HCT116 (cell line): ENCODE data around the gene MAOB. TPM values are rescaled to one million over a fixed set of nuclear protein-coding genes. Genes with fewer than 3 reads are reported as not detected.
A peak's percentile ranks its signal among the peaks of the same experiment; 100 is the strongest.

ENCODE experiments used
- ATAC-seq: fragments of 200-7000 bp; cut with Tn5 transposase; 2 replicates; pipeline ENCODE4 v1.9.1; 2020; ENCODE audit warnings: mild to moderate bottlenecking, moderate library complexity
- BruUV-seq: library from RNA; stranded (reverse); fragments of 400-500 nt; replicated peaks from 2 replicates; lab custom pipeline; 2021; lab: Mats Ljungman, UMichigan
- CTCF ChIA-PET: fragments of 300-600 bp; sonication (Branson Sonifier 250); formaldehyde crosslinking; loops from one replicate; lab custom pipeline; 2021; ENCODE audit warnings: antibody characterized with exemption; lab: Charles Lee
- POLR2A ChIA-PET: fragments of 300-600, 350-600 bp; sonication (Branson Sonifier 250); formaldehyde crosslinking; loops from one replicate; lab custom pipeline; 2021; ENCODE audit warnings: antibody characterized with exemption; lab: Charles Lee
- RAD21 ChIA-PET, 2 experiments: fragments of 300-600 bp; sonication (Branson Sonifier 250); formaldehyde crosslinking; loops; one replicate each; lab custom pipeline; 2023; ENCODE audit warnings: low total read pairs in 2 of 2; ENCODE audit not compliant: uncharacterized antibody in 2 of 2, unreplicated experiment in 2 of 2, low non-redundant PET in 1 of 2; lab: Charles Lee
- DNase-seq: peaks from one replicate; pipeline ENCODE4 v3.0.0-alpha.2; 2010; ENCODE audit warnings: low read depth, low spot score
- H2AFZ ChIP-seq: fragments of 200-600 bp; shearing (Covaris generic), sonication (generic); 2 replicates; pipeline ENCODE4 v1.6.1; 2017; ENCODE audit warnings: low read depth, mixed run types, mixed read lengths, antibody characterized with exemption, low read length; ENCODE audit not compliant: poor library complexity, severe bottlenecking
- H3K27ac ChIP-seq: 2 replicates; pipeline ENCODE4 v1.5.1; 2012; ENCODE audit warnings: low read depth, low read length
- H3K27me3 ChIP-seq: fragments of 200-600 bp; sonication (generic); 2 replicates; pipeline ENCODE4 v1.6.1; 2016; ENCODE audit warnings: mixed run types, low read length, mixed read lengths; ENCODE audit not compliant: insufficient read depth
- H3K36me3 ChIP-seq, 2 experiments: fragments of 200-500 bp in 1 of 2; fragments of 200-600 bp in 1 of 2; sonication (Bioruptor generic) in 1 of 2; sonication (generic) in 1 of 2; 2 replicates each; pipeline versions ENCODE4 v1.5.1 to v1.6.1; 2014 to 2016; ENCODE audit warnings: low read length in 2 of 2, inconsistent platforms in 1 of 2, mixed read lengths in 1 of 2, mixed run types in 1 of 2; ENCODE audit not compliant: insufficient read depth in 2 of 2, control insufficient read depth in 1 of 2
- H3K4me1 ChIP-seq, 2 experiments: fragments of 200-600 bp in 1 of 2; sonication (generic) in 1 of 2; 2 replicates each; pipeline versions ENCODE4 v1.5.1 to v1.6.1; 2012 to 2017; ENCODE audit warnings: low read length in 2 of 2, inconsistent platforms in 1 of 2, mild to moderate bottlenecking in 1 of 2, mixed read lengths in 1 of 2, mixed run types in 1 of 2, moderate library complexity in 1 of 2; ENCODE audit not compliant: insufficient read depth in 2 of 2, control insufficient read depth in 1 of 2
- H3K4me2 ChIP-seq: fragments of 200-600 bp; sonication (generic); 2 replicates; pipeline ENCODE4 v1.6.1; 2017; ENCODE audit warnings: mixed run types, low read length, mixed read lengths
- H3K4me3 ChIP-seq, 2 experiments: fragments of 200-600 bp in 1 of 2; sonication (generic) in 1 of 2; replicated peaks in 1 of 2; 2 replicates each; pipeline ENCODE4 v1.5.1; 2011 to 2016; ENCODE audit warnings: low read length in 2 of 2, control low read depth in 1 of 2, low read depth in 1 of 2, mild to moderate bottlenecking in 1 of 2, mixed read lengths in 1 of 2, mixed run types in 1 of 2
- H3K79me2 ChIP-seq: fragments of 200-600 bp; sonication (generic); 2 replicates; pipeline ENCODE4 v1.6.1; 2017; ENCODE audit warnings: mild to moderate bottlenecking, mixed run types, low read length, moderate library complexity, mixed read lengths; ENCODE audit not compliant: insufficient read depth
- H3K9ac ChIP-seq: fragments of 200-600 bp; sonication (generic); 2 replicates; pipeline ENCODE4 v1.6.1; 2016; ENCODE audit warnings: low read length, mixed read lengths
- H3K9me2 ChIP-seq: fragments of 200-600 bp; sonication (generic), shearing (Covaris generic); 2 replicates; pipeline ENCODE4 v1.6.1; 2017; ENCODE audit warnings: mixed run types, mild to moderate bottlenecking, moderate library complexity; ENCODE audit not compliant: insufficient read depth
- H3K9me3 ChIP-seq, 2 experiments: fragments of 200-500 bp in 1 of 2; fragments of 200-600 bp in 1 of 2; sonication (Bioruptor generic) in 1 of 2; sonication (generic) in 1 of 2; 2 replicates each; pipeline ENCODE4 v1.6.1; 2014 to 2017; ENCODE audit warnings: low read length in 2 of 2, mixed read lengths in 2 of 2, inconsistent platforms in 1 of 2, low read depth in 1 of 2, mild to moderate bottlenecking in 1 of 2, mixed run types in 1 of 2, moderate library complexity in 1 of 2; ENCODE audit not compliant: control insufficient read depth in 1 of 2, insufficient read depth in 1 of 2
- H4K20me1 ChIP-seq: fragments of 200-600 bp; sonication (generic), shearing (Covaris generic); 2 replicates; pipeline ENCODE4 v1.6.1; 2017; ENCODE audit warnings: mixed run types, mild to moderate bottlenecking, moderate library complexity; ENCODE audit not compliant: insufficient read depth
- CEBPB ChIP-seq: IDR thresholded peaks from 2 replicates; pipeline ENCODE4 v1.6.1; 2012; ENCODE audit warnings: low read depth
- FOSL1 ChIP-seq: IDR thresholded peaks from 2 replicates; pipeline ENCODE4 v1.6.1; 2012; ENCODE audit warnings: low read depth
- JUND ChIP-seq: IDR thresholded peaks from 2 replicates; pipeline ENCODE4 v1.6.1; 2012
- POLR2A ChIP-seq: IDR thresholded peaks from 2 replicates; pipeline ENCODE4 v1.7.0; 2011; ENCODE audit warnings: borderline replicate concordance; ENCODE audit not compliant: insufficient read depth, insufficient read length; ENCODE audit errors: extremely low read depth
- REST ChIP-seq: IDR thresholded peaks from 2 replicates; pipeline ENCODE4 v1.6.1; 2012; ENCODE audit warnings: low read depth
- SRF ChIP-seq: IDR thresholded peaks from 2 replicates; pipeline ENCODE4 v1.6.1; 2012; ENCODE audit warnings: low read depth
- YY1 ChIP-seq: IDR thresholded peaks from 2 replicates; pipeline ENCODE4 v1.6.1; 2011; ENCODE audit warnings: low read length, low read depth, moderate library complexity, mild to moderate bottlenecking; ENCODE audit not compliant: insufficient replicate concordance; ENCODE audit errors: extremely low read depth
- ZFX ChIP-seq: fragments of 450-650 bp; IDR thresholded peaks from 2 replicates; pipeline ENCODE4 v1.6.1; 2017
- intact Hi-C: fragments of 100-400 bp; cut with micrococcal nuclease; formaldehyde crosslinking; loops from 2 replicates; pipeline ENCODE4 v1.10.0; 2022
- total RNA-seq: library from RNA; stranded (reverse); gene quantifications from one replicate; pipeline ENCODE4 v1.2.1, GENCODE V29; 2021; ENCODE audit not compliant: unreplicated experiment

The MAOB gene
- total RNA-seq, 1 experiment from 2014 or later, result 28.2 TPM

DNA sequence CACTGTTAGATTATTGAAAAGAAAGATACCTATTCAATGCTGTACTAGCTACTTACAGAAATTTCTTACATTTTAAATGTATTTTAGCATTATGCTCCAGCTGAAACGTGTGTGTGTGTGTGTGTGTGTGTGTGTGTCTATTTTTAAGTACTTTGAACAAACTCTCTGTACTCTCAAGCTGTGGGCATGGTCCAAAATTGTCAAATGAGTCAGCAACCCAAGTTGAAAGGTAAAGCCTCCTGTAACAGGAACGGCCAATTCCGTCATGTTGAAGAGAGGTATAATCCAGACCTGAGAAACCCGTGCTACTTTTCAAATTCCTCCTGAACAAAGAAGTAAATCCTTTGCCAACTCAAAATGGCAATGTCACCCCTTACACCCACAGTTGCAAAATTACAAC is 20.5 kb downstream of the MAOB start (continued):
- no peak for TF ChIP-seq CEBPB

DNA sequence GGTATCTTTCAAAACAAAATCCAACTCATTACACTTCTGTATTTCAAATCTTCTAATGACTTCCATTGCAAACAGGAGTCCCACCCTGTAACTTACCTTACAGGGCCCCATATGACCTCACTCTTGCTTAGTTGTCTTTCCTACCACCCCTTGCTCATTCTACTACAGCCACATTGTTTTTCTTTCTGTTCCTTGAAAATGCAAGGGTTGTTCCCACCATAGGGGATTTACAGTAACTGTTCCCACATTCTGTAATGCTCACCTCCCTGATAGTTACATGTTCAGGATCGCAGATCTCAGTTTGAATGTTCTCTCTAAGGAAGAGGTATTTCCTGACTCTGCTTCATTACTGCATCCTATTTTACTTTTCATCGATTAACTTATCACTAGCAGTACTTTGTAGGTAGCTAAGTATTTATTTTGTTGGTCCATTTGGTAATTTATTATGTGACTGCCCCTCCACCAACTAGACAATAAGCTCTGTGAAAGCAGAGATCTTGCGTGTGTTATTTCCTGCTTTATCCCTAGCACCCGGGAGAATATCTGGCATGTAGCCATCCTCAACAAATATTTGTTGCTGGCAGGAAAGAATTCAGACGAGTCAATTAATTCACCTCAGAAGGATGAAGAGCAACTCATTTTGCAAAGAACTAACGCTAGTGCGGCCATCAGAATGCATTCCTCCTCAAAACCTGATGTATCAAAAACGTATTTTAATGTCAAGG is 21.4 kb downstream of the MAOB start:
- DNase-seq (peak; percentile 36), ATAC-seq (peak; percentile 46)
- BruUV-seq, result no TSS peak
- POLR2A ChIA-PET, result no interaction called here
- Histone ChIP-seq H3K9me3 (no peaks in the 10 kb centered on the region), H3K4me2 (peak overlapping the region; percentile 74), H3K4me3 (peak overlapping the region in 1 of 2 experiments; percentile 27; a peak in 2 of 4 replicates), H3K9ac (peak overlapping the region; percentile 38; the same call in 1 of the 2 replicates), H4K20me1 (no peaks in the 10 kb centered on the region), H3K27me3 (no peaks in the 10 kb centered on the region), H3K27ac (peak overlapping the region; percentile 49; the same call in 1 of the 2 replicates), H3K79me2 (no peaks in the 10 kb centered on the region), H3K4me1 (peaks cover 16 to 32% of the 10 kb centered on the region in 2 experiments; a peak in 3 of 4 replicates), H3K36me3 (no peaks in the 10 kb centered on the region), H2AFZ (no peak overlapping the region), H3K9me2 (no peaks in the 10 kb centered on the region)
- intact Hi-C loops, result no loop called here
- TF ChIP-seq REST (no peak), JUND (no peak), POLR2A (no peak), YY1 (no peak), SRF (no peak), FOSL1 (no peak), ZFX (no peak)
- RAD21 ChIA-PET, result no interaction called here
- CTCF ChIA-PET, result no interaction called here
